ENCODE measurements around the gene DCDC1.

DCDC1 gene

DNA sequence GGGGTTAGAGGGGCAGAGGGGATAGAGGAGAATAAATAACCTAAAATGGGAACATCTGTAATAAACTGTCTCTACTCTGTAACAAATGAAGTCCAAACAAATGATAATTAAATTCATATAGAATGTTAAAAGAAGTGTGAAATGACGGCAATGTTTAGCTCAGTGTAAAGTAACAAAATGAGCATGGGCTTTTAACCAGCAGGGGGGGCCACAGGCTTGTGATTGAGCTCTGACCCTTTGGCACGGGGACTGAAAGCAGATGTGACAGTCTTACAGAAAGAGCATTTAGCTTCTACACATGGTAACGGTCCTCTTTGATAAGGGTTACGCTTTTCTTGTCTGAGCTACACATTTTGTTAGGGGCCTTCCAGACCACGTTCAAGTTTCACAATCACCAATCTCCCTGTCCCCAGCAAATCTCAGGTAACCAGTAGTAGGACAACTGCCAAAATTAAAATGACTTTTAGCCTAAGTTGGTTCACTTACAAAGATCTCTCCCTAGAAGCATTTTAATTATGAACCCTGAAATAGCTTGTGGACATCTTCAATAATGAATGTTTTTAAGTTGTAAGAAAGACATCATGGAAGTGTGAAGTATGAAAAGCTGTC is 262.5 kb downstream of the DCDC1 start:
- TF ChIP-seq ZFX (IDR thresholded peaks at IDR 0.05): no peak
- TF ChIP-seq, protein P1, sequence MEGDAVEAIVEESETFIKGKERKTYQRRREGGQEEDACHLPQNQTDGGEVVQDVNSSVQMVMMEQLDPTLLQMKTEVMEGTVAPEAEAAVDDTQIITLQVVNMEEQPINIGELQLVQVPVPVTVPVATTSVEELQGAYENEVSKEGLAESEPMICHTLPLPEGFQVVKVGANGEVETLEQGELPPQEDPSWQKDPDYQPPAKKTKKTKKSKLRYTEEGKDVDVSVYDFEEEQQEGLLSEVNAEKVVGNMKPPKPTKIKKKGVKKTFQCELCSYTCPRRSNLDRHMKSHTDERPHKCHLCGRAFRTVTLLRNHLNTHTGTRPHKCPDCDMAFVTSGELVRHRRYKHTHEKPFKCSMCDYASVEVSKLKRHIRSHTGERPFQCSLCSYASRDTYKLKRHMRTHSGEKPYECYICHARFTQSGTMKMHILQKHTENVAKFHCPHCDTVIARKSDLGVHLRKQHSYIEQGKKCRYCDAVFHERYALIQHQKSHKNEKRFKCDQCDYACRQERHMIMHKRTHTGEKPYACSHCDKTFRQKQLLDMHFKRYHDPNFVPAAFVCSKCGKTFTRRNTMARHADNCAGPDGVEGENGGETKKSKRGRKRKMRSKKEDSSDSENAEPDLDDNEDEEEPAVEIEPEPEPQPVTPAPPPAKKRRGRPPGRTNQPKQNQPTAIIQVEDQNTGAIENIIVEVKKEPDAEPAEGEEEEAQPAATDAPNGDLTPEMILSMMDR (conservative IDR thresholded peaks at IDR 0.05): peak; percentile 85
- no peak overlapping the region for H3K27ac ChIP-seq

DNA sequence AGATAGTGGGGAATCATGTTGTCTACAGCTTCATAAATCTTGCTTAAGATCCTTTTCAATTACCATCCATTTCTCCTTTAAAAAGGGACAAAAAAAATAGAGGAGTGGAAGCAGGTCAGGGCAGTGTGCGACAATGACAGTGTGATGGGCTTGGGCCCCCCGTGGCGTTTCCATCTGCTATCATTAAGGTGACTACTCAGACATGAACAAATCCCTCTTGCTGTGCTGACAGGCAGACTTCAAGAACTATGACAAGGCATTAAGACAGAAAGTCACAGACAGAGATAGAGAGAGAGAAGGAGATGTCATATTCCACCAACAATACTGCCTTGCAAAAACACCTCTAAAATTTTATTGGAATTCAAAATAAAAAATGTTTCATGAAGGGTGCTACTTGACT is 263.2 kb downstream of the DCDC1 start:
- H3K27ac ChIP-seq: no peak overlapping the region
- no peak for TF ChIP-seq ZFX (IDR thresholded peaks at IDR 0.05)
- TF ChIP-seq, protein P1 (conservative IDR thresholded peaks at IDR 0.05): no peak

DNA sequence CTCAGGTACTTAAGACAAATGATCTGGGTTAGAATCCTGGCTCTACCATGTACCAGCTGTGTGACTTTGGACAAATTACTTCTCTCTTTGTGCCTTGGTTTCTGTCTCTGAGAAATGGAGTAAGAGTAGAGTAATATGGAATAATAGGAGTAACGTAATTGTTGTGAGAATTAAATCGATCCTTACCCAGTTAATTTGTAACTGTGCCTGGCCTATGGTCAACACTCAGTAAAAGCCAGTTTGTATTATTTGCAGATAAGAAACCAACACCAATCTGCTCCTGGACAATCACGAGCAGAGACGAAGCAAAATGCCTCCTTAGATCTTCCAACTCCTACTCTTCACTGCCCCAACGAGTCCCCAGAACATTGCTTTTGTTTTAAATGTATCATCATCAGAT is 266.7 kb downstream of the DCDC1 start:
- no peak for TF ChIP-seq ZFX (IDR thresholded peaks at IDR 0.05)
- TF ChIP-seq, protein P1 (conservative IDR thresholded peaks at IDR 0.05): no peak
- no peak overlapping the region for H3K27ac ChIP-seq

DNA sequence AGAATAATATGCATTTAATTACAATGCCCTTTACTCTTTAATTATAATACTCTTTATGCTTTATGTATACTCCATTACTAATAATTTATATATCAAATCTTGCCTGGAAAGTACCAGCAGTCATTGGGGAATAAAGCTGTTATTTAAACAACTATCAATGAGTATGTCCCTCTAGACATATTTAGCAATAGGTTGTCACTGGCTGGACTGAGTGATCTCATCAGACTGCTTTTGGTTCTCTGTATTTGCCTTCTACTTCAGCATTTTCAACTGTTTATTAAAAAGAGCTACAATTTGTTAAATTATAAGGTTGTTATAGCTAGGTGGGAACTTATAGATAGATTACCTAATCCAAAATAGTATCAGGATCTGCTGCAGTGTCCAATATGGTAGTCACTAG is 267.2 kb downstream of the DCDC1 start:
- TF ChIP-seq, protein P1 (conservative IDR thresholded peaks at IDR 0.05): no peak
- TF ChIP-seq ZFX (IDR thresholded peaks at IDR 0.05): no peak
- no peak overlapping the region for H3K27ac ChIP-seq

DNA sequence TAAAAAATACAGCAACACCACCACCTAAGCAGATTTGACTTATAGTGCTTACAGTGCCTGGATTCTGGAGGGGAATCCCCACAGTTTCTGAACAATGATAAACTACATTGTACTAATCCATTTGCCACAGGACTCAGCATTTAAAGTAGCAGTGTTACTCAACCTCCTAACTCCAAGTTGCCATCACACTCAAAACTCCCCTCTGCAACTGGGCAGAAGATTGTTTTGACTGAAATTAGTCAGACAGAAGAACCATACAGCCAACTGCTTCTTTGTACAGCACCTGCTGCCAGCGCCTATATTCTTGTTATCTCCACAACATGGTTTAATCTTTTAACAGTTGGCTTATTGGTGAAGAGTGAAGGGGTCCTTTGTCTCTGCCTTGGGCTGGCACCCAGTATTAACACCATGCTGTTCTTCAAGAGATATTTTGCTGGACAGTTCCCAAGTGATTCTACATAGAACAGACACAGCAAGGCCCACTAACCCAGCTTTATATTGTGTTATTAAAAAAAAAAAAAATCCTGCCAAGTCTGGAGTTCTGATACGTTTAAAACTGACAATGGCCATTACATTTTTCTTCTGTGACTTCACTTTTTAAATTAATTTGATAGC is 273.2 kb downstream of the DCDC1 start:
- no peak for TF ChIP-seq ZFX (IDR thresholded peaks at IDR 0.05)
- TF ChIP-seq, protein P1 (conservative IDR thresholded peaks at IDR 0.05): no peak
- no peak overlapping the region for H3K27ac ChIP-seq

DNA sequence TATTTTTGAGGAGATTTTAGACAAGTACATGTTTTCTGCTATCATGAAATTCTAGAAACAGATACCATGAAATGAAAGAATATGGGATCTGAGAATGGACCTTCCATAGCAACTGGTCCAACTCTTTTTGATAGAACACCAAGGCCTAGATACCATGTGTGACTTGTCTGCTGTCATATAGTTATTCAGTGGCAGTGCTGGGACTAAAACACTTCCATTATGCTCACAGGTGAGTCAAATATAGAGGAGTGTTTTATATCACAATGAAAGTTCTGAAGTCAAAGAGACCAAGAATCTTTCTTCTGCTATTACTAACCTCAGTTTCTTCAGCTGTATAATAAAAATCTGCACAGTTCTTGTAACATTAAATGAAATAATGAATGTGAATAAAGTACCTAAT is 276.9 kb downstream of the DCDC1 start:
- H3K27ac ChIP-seq: no peak overlapping the region
- TF ChIP-seq ZFX (IDR thresholded peaks at IDR 0.05): no peak
- TF ChIP-seq, protein P1 (conservative IDR thresholded peaks at IDR 0.05): no peak

DNA sequence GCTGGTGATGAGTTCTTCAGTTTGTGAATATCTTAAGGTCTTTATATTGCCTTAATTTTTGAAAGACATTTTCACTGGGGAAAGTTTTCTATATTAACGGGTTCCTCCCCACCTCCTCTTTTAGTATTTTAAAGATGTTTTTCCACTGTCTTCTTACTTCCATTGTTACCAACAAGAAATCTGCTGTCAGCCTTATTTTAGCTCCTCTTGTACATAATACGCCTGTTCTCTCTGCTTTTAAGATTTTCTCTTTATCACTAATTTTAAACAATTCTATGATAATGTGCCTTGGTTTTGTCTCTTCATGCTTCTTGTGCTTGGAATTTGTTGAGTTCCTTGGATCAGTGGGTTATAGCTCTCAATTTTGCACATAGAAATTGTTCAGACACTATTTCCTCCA is 280.4 kb downstream of the DCDC1 start:
- no peak overlapping the region for H3K27ac ChIP-seq

More for the DNA sequence above, 280.4 kb downstream of the DCDC1 start:
- no peak for TF ChIP-seq ZFX (IDR thresholded peaks at IDR 0.05)
- TF ChIP-seq, protein P1 (conservative IDR thresholded peaks at IDR 0.05): no peak

Measured in C4-2B (cell line).